Ureter (tissue), 1 donor: ENCODE data around the gene UGT2A2. TPM values are rescaled to one million over a fixed set of nuclear protein-coding genes. Genes with fewer than 3 reads are reported as not detected.
"Not testable (repeated sequence)": the region's sequence is repeated elsewhere in the genome, so short reads cannot be mapped to it uniquely, and the experiment has no call there.

Source experiments
- DNase-seq: peaks from one replicate; pipeline ENCODE4 v3.0.0-alpha.2; 2020; ENCODE audit warnings: low spot score
- total RNA-seq: library from RNA; stranded (reverse); gene quantifications from one replicate; pipeline ENCODE4 v1.2.4, GENCODE V29; 2023
- donor health status: DM: yes; HTN: yes; CAD: no.

UGT2A2 gene
- total RNA-seq: not detected

GRCh38 chr4:69639542-69639941 is at the start of gene UGT2A2:
UGT2A2 (minus strand) TSS chr4:69639642; CDS start chr4:69639640, 2 bp downstream.
- no peak for DNase-seq

- DNase-seq: no peak
Measured at GRCh38 chr4:69684804-69685203, 45.4 kb upstream of the UGT2A2 start.

- no peak for DNase-seq
Measured at GRCh38 chr4:69668680-69669079, 29.2 kb upstream of the UGT2A2 start.

GRCh38 chr4:69664009-69664408 is 24.6 kb upstream of the UGT2A2 start:
- not testable (repeated sequence) for DNase-seq

- DNase-seq: not testable (repeated sequence)
Measured at GRCh38 chr4:69661130-69661803, 21.8 kb upstream of the UGT2A2 start.

GRCh38 chr4:69658133-69658532 is 18.7 kb upstream of the UGT2A2 start:
- DNase-seq: no peak

- no peak for DNase-seq
Measured at GRCh38 chr4:69656653-69657158, 17.3 kb upstream of the UGT2A2 start.

GRCh38 chr4:69653147-69653546 is 13.7 kb upstream of the UGT2A2 start, which contains the start of gene UGT2A1:
UGT2A1 (minus strand) TSS chr4:69653247; CDS start chr4:69647644, 5,603 bp downstream.
- no peak for DNase-seq

GRCh38 chr4:69650872-69651271 is 11.4 kb upstream of the UGT2A2 start:
- DNase-seq: no peak

- DNase-seq: no peak
Measured at GRCh38 chr4:69649629-69650028, 10.2 kb upstream of the UGT2A2 start.

GRCh38 chr4:69649207-69649606 is 9.8 kb upstream of the UGT2A2 start:
- DNase-seq: no peak

GRCh38 chr4:69642961-69643360 is 3.5 kb upstream of the UGT2A2 start:
- no peak for DNase-seq

GRCh38 chr4:69640289-69640688 is 847 bp upstream of the UGT2A2 start:
- DNase-seq: no peak

- DNase-seq: no peak
Measured at GRCh38 chr4:69617083-69617694, 22.3 kb downstream of the UGT2A2 start.

- no peak for DNase-seq
Measured at GRCh38 chr4:69610484-69610883, 29.0 kb downstream of the UGT2A2 start.

- DNase-seq: no peak
Measured at GRCh38 chr4:69601065-69601464, 38.4 kb downstream of the UGT2A2 start.

GRCh38 chr4:69600013-69600412 is 39.4 kb downstream of the UGT2A2 start:
- no peak for DNase-seq

GRCh38 chr4:69594382-69594781 is 45.1 kb downstream of the UGT2A2 start:
- no peak for DNase-seq

GRCh38 chr4:69591364-69591763 is 48.1 kb downstream of the UGT2A2 start:
- DNase-seq: no peak

GRCh38 chr4:69589884-69590283 is 49.6 kb downstream of the UGT2A2 start:
- no peak for DNase-seq

GRCh38 chr4:69584135-69584534 is 55.3 kb downstream of the UGT2A2 start:
- DNase-seq: no peak

- no peak for DNase-seq
Measured at GRCh38 chr4:69583543-69583942, 55.9 kb downstream of the UGT2A2 start.

GRCh38 chr4:69577245-69577644 is 62.2 kb downstream of the UGT2A2 start:
- DNase-seq: no peak
